HEK293T (cell line): ENCODE data around the gene ZFR.

ENCODE experiments used
- CTCF ChIA-PET: fragments of 350-600 bp; formaldehyde crosslinking; extraction: SDS; loops from one replicate; lab custom pipeline; 2021; ENCODE audit warnings: antibody characterized with exemption, inconsistent platforms; lab: Yijun Ruan, JAX
- POLR2A ChIA-PET: fragments of 350-600 bp; formaldehyde crosslinking; extraction: SDS; loops from one replicate; lab custom pipeline; 2020; ENCODE audit warnings: antibody characterized with exemption, inconsistent platforms; lab: Yijun Ruan, JAX
- DNase-seq: peaks from one replicate; pipeline ENCODE4 v3.0.0; 2012; ENCODE audit warnings: mixed read lengths; ENCODE audit errors: extremely low spot score
- ARNT ChIP-seq: fragments of 450-650 bp; IDR thresholded peaks from 2 replicates; pipeline ENCODE4 v1.6.1; 2017; ENCODE audit warnings: mild to moderate bottlenecking
- BHLHE40 ChIP-seq: fragments of 450-650 bp; IDR thresholded peaks from 2 replicates; pipeline ENCODE4 v1.6.1; 2016; ENCODE audit warnings: mild to moderate bottlenecking, moderate library complexity, borderline replicate concordance
- CTBP1 ChIP-seq: fragments of 450-650 bp; IDR thresholded peaks from 2 replicates; pipeline ENCODE4 v1.6.1; 2016; ENCODE audit warnings: borderline replicate concordance
- ELF4 ChIP-seq: fragments of 450-650 bp; IDR thresholded peaks from 2 replicates; pipeline ENCODE4 v1.6.1; 2017; ENCODE audit warnings: antibody characterized with exemption
- FOXA1 ChIP-seq: fragments of 450-650 bp; IDR thresholded peaks from 2 replicates; pipeline ENCODE4 v1.6.1; 2016; ENCODE audit warnings: mild to moderate bottlenecking
- FOXK2 ChIP-seq: fragments of 450-650 bp; IDR thresholded peaks from 2 replicates; pipeline ENCODE4 v1.6.1; 2016; ENCODE audit warnings: mild to moderate bottlenecking
- FOXM1 ChIP-seq: fragments of 450-650 bp; IDR thresholded peaks from 2 replicates; pipeline ENCODE4 v1.6.1; 2017; ENCODE audit warnings: mild to moderate bottlenecking, borderline replicate concordance
- HDGF ChIP-seq: fragments of 450-650 bp; IDR thresholded peaks from 2 replicates; pipeline ENCODE4 v1.6.1; 2017; ENCODE audit warnings: antibody characterized with exemption, borderline replicate concordance
- L3MBTL2 ChIP-seq: fragments of 450-650 bp; conservative IDR thresholded peaks from 2 replicates; pipeline ENCODE4 v1.6.1; 2016; ENCODE audit warnings: mild to moderate bottlenecking
- LEF1 ChIP-seq: fragments of 450-650 bp; IDR thresholded peaks from 2 replicates; pipeline ENCODE4 v1.6.1; 2017; ENCODE audit warnings: mild to moderate bottlenecking, borderline replicate concordance
- NFRKB ChIP-seq: fragments of 450-650 bp; IDR thresholded peaks from 2 replicates; pipeline ENCODE4 v1.6.1; 2016; ENCODE audit warnings: mild to moderate bottlenecking, moderate library complexity
- PKNOX1 ChIP-seq: fragments of 450-650 bp; IDR thresholded peaks from 2 replicates; pipeline ENCODE4 v1.6.1; 2016
- SP1 ChIP-seq: fragments of 450-650 bp; IDR thresholded peaks from 2 replicates; pipeline ENCODE4 v1.6.1; 2017
- SUZ12 ChIP-seq: fragments of 450-650 bp; IDR thresholded peaks from 2 replicates; pipeline ENCODE4 v1.6.1; 2016; ENCODE audit warnings: mild to moderate bottlenecking
- TARDBP ChIP-seq: fragments of 450-650 bp; IDR thresholded peaks from 2 replicates; pipeline ENCODE4 v1.6.1; 2016
- ZNF384 ChIP-seq: fragments of 450-650 bp; IDR thresholded peaks from 2 replicates; pipeline ENCODE4 v1.6.1; 2016

Gene ZFR

GRCh38 chr5:32360906-32361305, 83.6 kb downstream of the ZFR start:
- TF ChIP-seq FOXA1 = no peak
- TF ChIP-seq ZNF384 = no peak
- no peak for TF ChIP-seq L3MBTL2
- no peak for TF ChIP-seq LEF1
- TF ChIP-seq BHLHE40 = no peak
- TF ChIP-seq HDGF = no peak
- TF ChIP-seq NFRKB = no peak
- no peak for TF ChIP-seq ELF4
- TF ChIP-seq FOXK2 = no peak
- CTCF ChIA-PET = no interaction called here
- POLR2A ChIA-PET = no interaction called here
- DNase-seq = no peak

- TF ChIP-seq BHLHE40 = no peak
- no peak for TF ChIP-seq ARNT
- TF ChIP-seq NFRKB = no peak
- no peak for TF ChIP-seq FOXK2
- TF ChIP-seq CTBP1 = no peak
- TF ChIP-seq L3MBTL2 = no peak
- TF ChIP-seq LEF1 = no peak
- no peak for TF ChIP-seq SUZ12
- TF ChIP-seq SP1 = no peak
- no peak for TF ChIP-seq FOXA1
- no peak for TF ChIP-seq ELF4
- TF ChIP-seq FOXM1 = no peak
- ChIA-PET CTCF (no interaction called here), POLR2A (no interaction called here)
- no peak for DNase-seq
Observed at GRCh38 chr5:32358611-32359010, 85.9 kb downstream of the ZFR start.

- DNase-seq = no peak
- TF ChIP-seq FOXK2 (no peak), SUZ12 (no peak), ARNT (no peak), FOXM1 (no peak), LEF1 (no peak), SP1 (no peak), CTBP1 (no peak)
- CTCF ChIA-PET = no interaction called here
- POLR2A ChIA-PET = no interaction called here
Observed at GRCh38 chr5:32357658-32358057, 86.9 kb downstream of the ZFR start.

- TF ChIP-seq NFRKB = no peak
- ChIA-PET CTCF (interaction anchor here (0.7 kb wide), 1 partner anchor 108 kb away, joined by 4 read pairs; no protein-coding TSS in a partner anchor), POLR2A (no interaction called here)
- DNase-seq = no peak
Observed at GRCh38 chr5:32355686-32356085, 88.9 kb downstream of the ZFR start.

- no peak for TF ChIP-seq ELF4
- TF ChIP-seq SP1 = no peak
- TF ChIP-seq LEF1 = no peak
- ChIA-PET POLR2A (no interaction called here), CTCF (no interaction called here)
- no peak for DNase-seq
Observed at GRCh38 chr5:32353420-32353819, 91.1 kb downstream of the ZFR start.

- POLR2A ChIA-PET = no interaction called here
- no peak for TF ChIP-seq ARNT
- no peak for TF ChIP-seq BHLHE40
- no peak for TF ChIP-seq L3MBTL2
- no peak for TF ChIP-seq NFRKB
- TF ChIP-seq SUZ12 = no peak
- CTCF ChIA-PET = no interaction called here
- no peak for DNase-seq
Observed at GRCh38 chr5:32352685-32353084, 91.9 kb downstream of the ZFR start.

- POLR2A ChIA-PET = no interaction called here
- CTCF ChIA-PET = no interaction called here
- TF ChIP-seq HDGF (no peak), LEF1 (no peak), ELF4 (no peak), ZNF384 (no peak), FOXM1 (no peak), SP1 (no peak), TARDBP (no peak), NFRKB (no peak), FOXK2 (no peak), BHLHE40 (no peak), FOXA1 (no peak), CTBP1 (no peak), ARNT (no peak), SUZ12 (no peak), L3MBTL2 (no peak), PKNOX1 (no peak)
- no peak for DNase-seq
Observed at GRCh38 chr5:32346869-32347268, 97.7 kb downstream of the ZFR start.

GRCh38 chr5:32343058-32343672, 101.4 kb downstream of the ZFR start:
- ChIA-PET POLR2A (no interaction called here), CTCF (interaction anchor here (0.7 kb wide), 1 partner anchor 36 kb away, joined by 3 read pairs; no protein-coding TSS in a partner anchor)
- TF ChIP-seq ZNF384 (no peak), TARDBP (no peak), SUZ12 (no peak), FOXA1 (no peak), FOXM1 (no peak), CTBP1 (no peak), BHLHE40 (no peak), ELF4 (no peak), LEF1 (no peak), NFRKB (no peak), HDGF (no peak)
- no peak for DNase-seq
